Measurements from ENCODE around the gene DAB1.

DAB1 gene

DNA sequence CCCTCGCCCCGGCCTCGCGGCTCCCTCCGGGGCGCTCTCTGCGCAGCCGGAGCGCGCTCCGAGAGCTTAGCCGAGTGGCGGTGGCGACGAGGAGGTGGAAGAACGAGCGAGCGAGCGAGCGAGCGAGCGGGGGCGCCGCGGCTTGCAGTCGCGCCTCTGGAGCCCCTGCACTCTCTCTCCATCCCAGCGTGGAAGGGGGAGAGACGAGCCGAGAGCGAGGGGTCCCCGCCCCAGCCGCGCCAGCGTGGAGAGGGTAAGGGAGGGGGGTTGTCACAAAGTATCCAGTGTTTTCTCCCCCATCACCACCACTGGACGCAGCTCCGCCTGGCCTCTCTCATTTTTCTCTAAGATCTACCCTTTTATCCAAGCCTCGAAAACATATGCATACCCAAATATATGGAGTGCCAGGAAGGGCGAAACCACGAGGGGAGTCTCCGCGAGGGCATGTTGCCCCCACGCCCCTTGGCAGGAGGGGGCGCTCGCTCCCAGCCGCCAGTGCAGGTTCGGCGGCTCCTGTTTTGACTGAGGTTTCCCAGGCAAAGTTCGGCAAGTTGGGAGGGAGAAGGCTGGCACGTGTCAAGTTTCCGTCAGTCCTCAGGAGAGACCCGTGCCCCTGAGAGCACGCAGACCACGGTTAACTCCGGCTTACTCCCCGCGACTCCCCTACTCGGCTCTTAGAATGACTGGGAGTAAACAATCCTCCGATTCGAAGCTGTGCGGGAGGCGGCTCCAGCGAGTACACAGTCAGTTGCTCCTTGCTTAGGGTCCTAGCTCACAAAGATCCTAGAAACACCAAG, 569 bp upstream of the DAB1 start:
- H3K9me3 Mint-ChIP-seq (ENCODE audit: low read depth), result no peaks in the 10 kb centered on the region
- H3K27me3 Mint-ChIP-seq, result peaks cover 36% of the 10 kb centered on the region
- H3K4me3 Mint-ChIP-seq, result peak overlapping the region; percentile 35
- H3K27ac Mint-ChIP-seq, result no peak overlapping the region
- no peaks in the 10 kb centered on the region for H3K36me3 Mint-ChIP-seq
- peaks cover 11% of the 10 kb centered on the region for H3K4me1 Mint-ChIP-seq (ENCODE audit: low read depth)

DNA sequence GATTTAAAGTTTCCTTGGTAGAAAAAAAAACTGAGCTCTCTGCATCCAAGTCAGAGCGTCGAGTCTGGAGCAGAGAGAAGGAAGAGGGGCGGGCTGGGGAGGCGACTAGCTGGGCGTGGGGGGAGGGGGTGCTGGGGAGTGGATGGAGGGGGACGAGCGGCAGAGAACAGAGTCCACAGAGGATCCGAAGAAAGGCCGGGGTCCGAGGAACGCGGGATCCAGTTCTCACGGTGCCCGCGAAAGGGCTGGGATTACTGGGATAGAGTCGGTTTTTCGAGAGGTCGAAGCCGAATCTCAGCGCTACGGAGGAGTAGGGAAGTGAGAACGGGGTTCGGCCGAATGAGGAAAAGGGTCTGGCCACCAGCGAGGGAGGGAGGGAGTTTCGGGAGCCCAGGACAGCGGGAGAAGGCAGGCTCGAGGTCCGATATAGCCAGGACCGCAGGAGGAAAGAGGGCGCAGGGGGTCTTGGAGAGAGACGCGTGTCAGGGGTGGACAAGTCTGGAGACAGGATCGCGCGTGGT, 665 bp downstream of the DAB1 start:
- H3K27ac Mint-ChIP-seq, result no peak overlapping the region
- no peaks in the 10 kb centered on the region for H3K36me3 Mint-ChIP-seq
- peaks cover 37% of the 10 kb centered on the region for H3K27me3 Mint-ChIP-seq
- no peak overlapping the region for H3K4me3 Mint-ChIP-seq
- H3K9me3 Mint-ChIP-seq (ENCODE audit: low read depth), result peaks cover under 1% of the 10 kb centered on the region
- H3K4me1 Mint-ChIP-seq (ENCODE audit: low read depth), result peaks cover 11% of the 10 kb centered on the region

DNA sequence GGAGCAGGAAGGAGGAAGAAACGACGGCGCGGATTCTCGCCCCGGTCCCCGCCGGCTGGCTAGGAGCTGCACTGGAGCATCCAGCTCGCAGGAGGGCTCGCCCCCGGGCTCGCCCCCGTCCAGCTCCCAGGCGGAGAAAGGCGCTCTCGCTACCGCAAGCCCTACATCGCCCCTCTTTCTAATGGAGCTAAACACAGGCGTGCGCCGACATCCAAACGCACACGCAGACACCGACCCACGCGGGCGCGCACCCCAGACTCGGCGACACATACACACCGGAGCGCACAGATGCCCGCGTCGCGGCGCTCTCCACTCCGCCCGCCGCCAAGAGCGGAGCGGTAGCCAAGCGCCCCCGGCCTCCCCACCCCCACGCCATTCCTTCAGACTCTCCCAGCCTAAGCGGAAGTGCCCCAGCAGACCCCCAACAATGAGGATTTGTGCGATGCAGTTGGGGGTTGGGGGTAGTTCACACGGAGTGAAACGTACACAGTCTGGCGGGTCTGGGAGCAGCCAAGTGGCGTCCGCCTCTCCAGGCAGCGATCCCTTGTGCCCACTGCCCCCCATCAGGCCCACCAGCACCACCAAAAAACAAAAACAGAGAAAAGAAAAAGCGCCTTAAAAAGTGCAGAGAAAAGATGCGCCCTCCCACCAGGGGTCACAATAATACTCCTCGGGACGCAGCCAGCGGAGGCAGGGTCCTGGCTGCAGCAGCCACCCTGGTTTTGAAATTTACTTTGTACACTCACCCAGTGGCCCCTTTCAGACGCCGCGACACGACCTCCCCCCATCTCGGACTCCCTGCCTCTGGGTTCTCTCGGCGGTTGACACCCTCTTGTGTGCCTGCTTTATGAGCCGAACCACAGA, 1.4 kb downstream of the DAB1 start:
- no peaks in the 10 kb centered on the region for H3K36me3 Mint-ChIP-seq
- H3K4me1 Mint-ChIP-seq (ENCODE audit: low read depth), result peaks cover 11% of the 10 kb centered on the region
- peaks cover 4% of the 10 kb centered on the region for H3K9me3 Mint-ChIP-seq (ENCODE audit: low read depth)
- no peak overlapping the region for H3K27ac Mint-ChIP-seq
- no peak overlapping the region for H3K4me3 Mint-ChIP-seq
- H3K27me3 Mint-ChIP-seq, result peaks cover 39% of the 10 kb centered on the region

- no peak overlapping the region for H3K4me3 Mint-ChIP-seq
- no peaks in the 10 kb centered on the region for H3K36me3 Mint-ChIP-seq
- no peak overlapping the region for H3K27ac Mint-ChIP-seq
- peaks cover 4% of the 10 kb centered on the region for H3K9me3 Mint-ChIP-seq (ENCODE audit: low read depth)
- H3K4me1 Mint-ChIP-seq (ENCODE audit: low read depth), result peaks cover 11% of the 10 kb centered on the region
- H3K27me3 Mint-ChIP-seq, result peaks cover 39% of the 10 kb centered on the region
Observed at GRCh38 chr1:57421806-57422205, 2.1 kb downstream of the DAB1 start.

DNA sequence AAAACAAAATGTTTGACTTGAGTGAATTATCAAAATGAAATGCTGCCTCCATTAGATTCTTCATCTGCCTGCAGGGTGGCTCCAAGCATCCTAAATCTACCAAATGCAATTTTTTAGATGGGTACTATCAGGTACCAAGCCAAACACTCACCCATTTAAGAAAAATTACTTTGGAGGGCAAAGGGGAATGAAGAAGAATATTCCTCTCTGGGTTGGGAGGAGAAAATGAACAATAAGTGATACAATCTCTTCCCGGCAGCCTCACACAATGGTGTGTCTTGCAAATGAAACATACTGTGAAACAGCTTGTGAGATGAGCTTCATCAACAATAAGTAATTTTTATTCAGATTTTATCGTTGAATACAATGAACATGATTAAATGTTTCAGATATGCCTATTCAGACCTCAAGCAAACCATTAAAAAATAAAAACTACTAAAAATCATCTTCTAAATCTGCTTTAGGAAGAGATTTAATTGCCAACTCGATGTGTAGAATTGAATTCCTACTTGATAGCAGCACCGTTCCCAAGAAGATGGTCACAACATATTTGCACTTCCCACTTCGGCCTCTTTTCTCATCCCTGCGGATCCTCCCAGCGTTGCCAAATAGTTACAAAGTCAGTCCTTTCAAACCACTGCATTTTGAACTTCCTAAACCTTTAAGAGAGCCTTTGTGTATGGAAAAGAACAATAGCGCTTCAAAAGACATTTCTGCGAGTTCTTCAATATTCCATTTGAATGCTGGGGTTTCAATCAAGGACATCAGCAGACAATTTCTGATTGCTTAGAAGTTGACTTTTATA, 2.7 kb downstream of the DAB1 start:
- Mint-ChIP-seq H3K27me3 (peaks cover 35% of the 10 kb centered on the region), H3K27ac (no peak overlapping the region), H3K9me3 (ENCODE audit: low read depth) (peaks cover 4% of the 10 kb centered on the region), H3K4me1 (ENCODE audit: low read depth) (peaks cover 11% of the 10 kb centered on the region), H3K4me3 (no peak overlapping the region), H3K36me3 (no peaks in the 10 kb centered on the region)

GRCh38 chr1:57418971-57419370, 4.9 kb downstream of the DAB1 start:
- Mint-ChIP-seq H3K9me3 (ENCODE audit: low read depth) (peaks cover 4% of the 10 kb centered on the region), H3K27me3 (peaks cover 24% of the 10 kb centered on the region), H3K4me3 (no peak overlapping the region), H3K36me3 (no peaks in the 10 kb centered on the region), H3K27ac (no peak overlapping the region), H3K4me1 (ENCODE audit: low read depth) (peaks cover 9% of the 10 kb centered on the region)

DNA sequence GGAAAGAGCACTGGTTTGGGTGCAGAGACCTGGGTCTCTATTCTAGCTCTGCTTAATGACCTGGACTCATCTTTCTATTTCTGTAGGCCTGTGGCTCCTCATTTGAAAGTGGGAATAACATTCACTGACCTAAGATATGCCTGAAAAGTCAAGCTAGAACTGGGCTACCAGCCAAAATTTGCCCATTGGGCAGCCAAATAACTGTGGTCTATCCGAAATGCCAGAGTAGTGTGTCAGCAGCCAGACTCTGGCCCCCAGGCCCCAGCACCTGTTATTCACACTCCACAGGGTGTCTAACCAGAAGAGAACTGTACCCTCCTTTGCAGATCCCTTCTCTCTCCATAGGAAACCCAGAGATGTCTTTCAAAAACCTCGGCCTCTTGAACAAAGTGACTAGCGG, 12.6 kb downstream of the DAB1 start:
- peaks cover 4% of the 10 kb centered on the region for H3K27me3 Mint-ChIP-seq
- H3K36me3 Mint-ChIP-seq, result no peaks in the 10 kb centered on the region
- no peak overlapping the region for H3K27ac Mint-ChIP-seq
- peaks cover 10% of the 10 kb centered on the region for H3K9me3 Mint-ChIP-seq (ENCODE audit: low read depth)
- no peaks in the 10 kb centered on the region for H3K4me1 Mint-ChIP-seq (ENCODE audit: low read depth)
- H3K4me3 Mint-ChIP-seq, result no peak overlapping the region

- Mint-ChIP-seq H3K27ac (peak overlapping the region; percentile 0), H3K36me3 (no peaks in the 10 kb centered on the region), H3K27me3 (no peaks in the 10 kb centered on the region), H3K4me3 (no peak overlapping the region), H3K4me1 (ENCODE audit: low read depth) (no peaks in the 10 kb centered on the region), H3K9me3 (ENCODE audit: low read depth) (peaks cover 10% of the 10 kb centered on the region)
Observed at GRCh38 chr1:57410508-57410907, 13.4 kb downstream of the DAB1 start.

DNA sequence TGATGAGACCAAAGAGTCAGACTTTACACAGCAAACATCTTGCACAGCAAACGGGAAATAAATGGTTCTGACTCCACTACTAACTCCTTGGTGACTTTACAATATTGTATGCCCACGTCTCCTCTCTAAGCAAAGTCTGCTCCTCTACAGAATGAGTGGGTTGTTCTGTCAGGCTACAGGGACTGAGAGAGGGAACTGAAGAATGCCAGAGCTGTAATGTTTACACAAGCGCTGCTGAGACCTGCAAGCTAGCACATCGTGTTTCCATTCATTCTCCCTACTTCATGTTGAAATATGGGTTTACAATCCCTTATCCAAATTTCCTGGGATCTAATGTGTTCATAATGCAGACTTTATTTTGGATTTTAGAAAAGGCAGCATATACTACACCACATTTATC, 15.9 kb downstream of the DAB1 start:
- Mint-ChIP-seq H3K27ac (no peak overlapping the region), H3K4me3 (no peak overlapping the region), H3K4me1 (ENCODE audit: low read depth) (no peaks in the 10 kb centered on the region)

DNA sequence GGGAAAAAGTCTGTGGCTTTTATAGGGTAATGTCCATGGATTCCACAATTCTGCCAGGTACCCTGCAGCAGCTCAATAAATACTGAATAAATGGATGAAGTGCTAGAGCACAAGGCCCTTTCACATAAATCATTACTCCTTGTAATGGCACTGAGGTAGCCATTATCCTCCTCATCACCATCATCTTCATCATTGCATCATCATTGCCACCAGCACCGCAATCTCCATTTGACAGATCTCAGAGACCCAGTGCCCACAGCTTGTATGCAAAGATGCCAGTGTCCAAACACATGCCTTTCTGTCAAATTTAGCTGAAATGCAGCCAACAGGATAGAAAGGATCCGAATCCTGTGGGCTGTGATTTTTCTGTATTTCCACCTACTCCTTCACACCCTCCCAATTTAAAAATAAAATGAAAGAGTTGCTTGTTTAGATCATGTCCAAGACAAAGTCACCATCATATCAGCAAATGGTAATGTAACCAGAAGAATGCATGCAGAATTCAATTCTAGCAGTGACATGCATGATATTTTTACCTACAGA, 17.4 kb downstream of the DAB1 start:
- H3K9me3 Mint-ChIP-seq (ENCODE audit: low read depth), result no peaks in the 10 kb centered on the region
- H3K4me3 Mint-ChIP-seq, result no peak overlapping the region
- H3K27me3 Mint-ChIP-seq, result peaks cover 4% of the 10 kb centered on the region
- H3K4me1 Mint-ChIP-seq (ENCODE audit: low read depth), result no peaks in the 10 kb centered on the region
- no peak overlapping the region for H3K27ac Mint-ChIP-seq
- H3K36me3 Mint-ChIP-seq, result no peaks in the 10 kb centered on the region

More for the DNA sequence above, 15.9 kb downstream of the DAB1 start:
- no peaks in the 10 kb centered on the region for H3K36me3 Mint-ChIP-seq
- H3K27me3 Mint-ChIP-seq, result peaks cover 2% of the 10 kb centered on the region
- H3K9me3 Mint-ChIP-seq (ENCODE audit: low read depth), result peaks cover 7% of the 10 kb centered on the region

DNA sequence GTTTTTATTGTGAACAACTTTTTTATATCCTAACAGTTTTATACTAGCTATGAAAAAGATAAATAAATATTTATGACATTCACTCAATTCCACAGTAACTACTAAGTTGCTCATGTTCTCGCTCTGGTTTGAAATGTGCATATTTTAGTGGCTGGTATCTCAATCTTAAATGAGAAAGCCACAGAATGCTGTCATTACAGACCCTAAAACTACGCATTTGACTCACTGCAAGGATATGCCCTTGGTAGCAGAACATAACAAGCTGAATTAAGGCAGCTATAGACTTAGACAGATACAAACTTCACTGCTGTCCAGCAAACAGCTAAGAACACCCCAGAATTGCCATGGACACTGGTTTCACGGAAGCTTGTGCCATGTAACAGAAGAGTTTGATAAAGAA, 19.0 kb downstream of the DAB1 start:
- Mint-ChIP-seq H3K27ac (no peak overlapping the region), H3K4me3 (no peak overlapping the region), H3K27me3 (peaks cover 4% of the 10 kb centered on the region), H3K9me3 (ENCODE audit: low read depth) (no peaks in the 10 kb centered on the region), H3K4me1 (ENCODE audit: low read depth) (no peaks in the 10 kb centered on the region), H3K36me3 (no peaks in the 10 kb centered on the region)

GRCh38 chr1:57403201-57403600, 20.7 kb downstream of the DAB1 start:
- Mint-ChIP-seq H3K27me3 (peaks cover 4% of the 10 kb centered on the region), H3K27ac (no peak overlapping the region)

DNA sequence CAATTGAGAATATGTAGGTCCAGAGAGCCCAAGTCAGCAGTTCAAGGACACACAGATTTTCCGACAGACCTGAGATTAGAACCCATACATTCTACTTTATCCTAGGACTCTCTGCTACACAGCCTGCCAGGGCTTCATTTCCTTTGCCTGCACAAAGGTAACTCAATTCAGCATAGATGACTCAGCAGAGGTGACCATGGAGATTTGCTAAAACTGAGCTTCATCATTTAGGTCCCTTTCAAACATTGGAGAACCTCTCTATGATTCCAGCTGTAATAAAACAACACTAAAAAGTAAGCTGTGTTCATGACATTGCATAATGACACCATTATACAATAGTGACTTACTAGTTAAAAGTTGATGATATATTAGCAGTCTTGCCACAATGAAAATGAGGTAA, 22.2 kb downstream of the DAB1 start:
- H3K9me3 Mint-ChIP-seq (ENCODE audit: low read depth), result no peaks in the 10 kb centered on the region
- no peaks in the 10 kb centered on the region for H3K36me3 Mint-ChIP-seq
- no peak overlapping the region for H3K27ac Mint-ChIP-seq
- peaks cover 6% of the 10 kb centered on the region for H3K27me3 Mint-ChIP-seq
- H3K4me1 Mint-ChIP-seq (ENCODE audit: low read depth), result no peaks in the 10 kb centered on the region
- no peak overlapping the region for H3K4me3 Mint-ChIP-seq

More at GRCh38 chr1:57403201-57403600, 20.7 kb downstream of the DAB1 start:
- Mint-ChIP-seq H3K4me3 (no peak overlapping the region), H3K36me3 (no peaks in the 10 kb centered on the region), H3K4me1 (ENCODE audit: low read depth) (no peaks in the 10 kb centered on the region), H3K9me3 (ENCODE audit: low read depth) (no peaks in the 10 kb centered on the region)

DNA sequence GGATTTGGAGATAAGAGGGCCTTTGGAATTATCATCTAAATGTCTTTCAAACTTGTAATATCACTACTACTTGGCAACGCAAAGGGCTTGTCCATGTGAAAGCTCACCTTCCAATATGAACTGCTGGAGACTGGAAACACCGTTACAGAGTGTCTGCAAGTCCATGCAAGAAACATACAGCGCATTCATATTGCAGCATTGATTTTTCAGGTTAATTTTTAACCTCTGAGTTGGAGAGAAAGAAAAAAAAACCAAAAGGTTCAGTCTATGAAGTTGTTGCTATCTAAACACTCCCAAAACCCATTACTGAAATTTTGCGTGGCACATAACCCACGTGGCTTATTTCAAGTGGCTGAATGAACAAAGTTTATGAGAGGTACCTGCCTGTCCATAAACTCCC, 23.8 kb downstream of the DAB1 start:
- H3K36me3 Mint-ChIP-seq, result no peaks in the 10 kb centered on the region
- H3K4me3 Mint-ChIP-seq, result no peak overlapping the region

More for the DNA sequence above, 23.8 kb downstream of the DAB1 start:
- no peaks in the 10 kb centered on the region for H3K4me1 Mint-ChIP-seq (ENCODE audit: low read depth)
- peaks cover 6% of the 10 kb centered on the region for H3K27me3 Mint-ChIP-seq
- H3K27ac Mint-ChIP-seq, result no peak overlapping the region
- H3K9me3 Mint-ChIP-seq (ENCODE audit: low read depth), result no peaks in the 10 kb centered on the region

Data from activated naive CD8-positive, alpha-beta T cell (primary cell).